Endothelial cell of umbilical vein (primary cell): ENCODE data around the gene CCDC86.

ENCODE experiments used
- EZH2 ChIP-seq: IDR thresholded peaks from 2 replicates; pipeline ENCODE4 v1.6.1; 2012; ENCODE audit warnings: borderline replicate concordance, low read depth, mild to moderate bottlenecking, moderate library complexity, low read length, inconsistent platforms; ENCODE audit not compliant: severe bottlenecking
- FOS ChIP-seq: IDR thresholded peaks from 2 replicates; pipeline ENCODE4 v1.6.1; 2011; ENCODE audit warnings: mild to moderate bottlenecking, low read length, moderate library complexity, borderline replicate concordance; ENCODE audit not compliant: insufficient read depth
- JUN ChIP-seq: IDR thresholded peaks from 2 replicates; pipeline ENCODE4 v1.6.1; 2011; ENCODE audit warnings: borderline replicate concordance, low read depth; ENCODE audit not compliant: insufficient read length, insufficient read depth
- MYC ChIP-seq: IDR thresholded peaks from one replicate; pipeline ENCODE4 v1.6.1; 2011; ENCODE audit warnings: mild to moderate bottlenecking, low read depth, low read length
- POLR2A ChIP-seq: IDR thresholded peaks from 2 replicates; pipeline ENCODE4 v1.6.1; 2012; ENCODE audit warnings: low read depth, mild to moderate bottlenecking, control low read depth, low read length
- POLR2AphosphoS5 ChIP-seq: IDR thresholded peaks from 2 replicates; pipeline ENCODE4 v1.6.1; 2012; ENCODE audit warnings: low read depth, mild to moderate bottlenecking, control low read depth, low read length, moderate library complexity; ENCODE audit not compliant: insufficient read depth
- TF ChIP-seq, protein P1 (sequence below), 2 donors: IDR thresholded peaks; 1 replicate in 1 of 2; 2 replicates in 1 of 2; pipeline ENCODE4 v1.5.1; 2011; ENCODE audit warnings: low read length in 2 of 2, mild to moderate bottlenecking in 2 of 2, moderate library complexity in 2 of 2, control low read depth in 1 of 2, inconsistent platforms in 1 of 2, low read depth in 1 of 2; ENCODE audit not compliant: insufficient read depth in 1 of 2; ENCODE audit errors: extremely low read depth in 1 of 2

DNA sequence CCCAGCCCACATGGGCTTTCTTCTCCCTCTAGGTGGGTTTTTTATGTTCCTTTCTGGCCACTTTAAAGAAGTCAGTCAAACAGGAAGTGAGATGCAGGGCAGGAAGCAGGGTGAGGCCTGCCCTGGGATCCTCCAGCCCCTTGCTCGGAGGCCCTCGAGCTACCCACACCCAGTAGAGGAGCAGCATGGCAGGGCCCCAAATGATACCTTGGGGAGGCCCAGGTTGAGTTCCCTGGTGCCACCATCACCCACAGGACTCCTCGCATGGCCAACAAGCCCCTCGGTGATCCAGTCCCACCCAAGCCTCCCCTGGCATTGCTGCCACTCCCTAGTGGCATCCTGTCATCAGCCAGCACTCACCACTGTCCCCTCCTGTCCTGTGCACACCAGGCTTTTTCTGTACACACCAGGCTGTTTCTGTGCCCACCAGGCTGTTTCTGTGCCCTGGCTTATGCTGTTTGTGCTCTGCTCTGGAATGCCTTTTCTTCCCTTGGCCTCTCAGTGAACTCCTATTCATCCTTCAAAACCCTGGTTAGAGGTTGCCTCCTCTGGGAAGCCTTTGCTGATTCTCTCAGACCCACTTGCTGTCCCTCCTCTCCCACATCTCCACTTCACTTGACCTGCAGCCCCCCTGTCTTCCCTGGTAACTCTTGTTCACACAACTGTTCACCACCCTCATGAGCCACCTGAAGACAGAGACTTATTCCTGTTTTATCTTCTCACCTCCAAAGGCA, 17.0 kb downstream of the CCDC86 start:
- TF ChIP-seq, protein P1, sequence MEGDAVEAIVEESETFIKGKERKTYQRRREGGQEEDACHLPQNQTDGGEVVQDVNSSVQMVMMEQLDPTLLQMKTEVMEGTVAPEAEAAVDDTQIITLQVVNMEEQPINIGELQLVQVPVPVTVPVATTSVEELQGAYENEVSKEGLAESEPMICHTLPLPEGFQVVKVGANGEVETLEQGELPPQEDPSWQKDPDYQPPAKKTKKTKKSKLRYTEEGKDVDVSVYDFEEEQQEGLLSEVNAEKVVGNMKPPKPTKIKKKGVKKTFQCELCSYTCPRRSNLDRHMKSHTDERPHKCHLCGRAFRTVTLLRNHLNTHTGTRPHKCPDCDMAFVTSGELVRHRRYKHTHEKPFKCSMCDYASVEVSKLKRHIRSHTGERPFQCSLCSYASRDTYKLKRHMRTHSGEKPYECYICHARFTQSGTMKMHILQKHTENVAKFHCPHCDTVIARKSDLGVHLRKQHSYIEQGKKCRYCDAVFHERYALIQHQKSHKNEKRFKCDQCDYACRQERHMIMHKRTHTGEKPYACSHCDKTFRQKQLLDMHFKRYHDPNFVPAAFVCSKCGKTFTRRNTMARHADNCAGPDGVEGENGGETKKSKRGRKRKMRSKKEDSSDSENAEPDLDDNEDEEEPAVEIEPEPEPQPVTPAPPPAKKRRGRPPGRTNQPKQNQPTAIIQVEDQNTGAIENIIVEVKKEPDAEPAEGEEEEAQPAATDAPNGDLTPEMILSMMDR (IDR thresholded peaks at IDR 0.05; ENCODE audit: extremely low read depth in 1 of 2, insufficient read depth in 1 of 2, low read depth in 1 of 2, low read length in 2 of 2), result no peak
- TF ChIP-seq JUN, result no peak
- TF ChIP-seq POLR2A, result no peak
- no peak for TF ChIP-seq EZH2
- no peak for TF ChIP-seq FOS
- TF ChIP-seq POLR2AphosphoS5, result no peak
- TF ChIP-seq MYC, result no peak
